ENCODE measurements around the gene ATAD1. TPM values are rescaled to one million over a fixed set of nuclear protein-coding genes. Genes with fewer than 3 reads are reported as not detected.

ATAD1 gene
- total RNA-seq, 1 experiment from 2014 or later, result 48.6 TPM

GRCh38 chr10:87715552-87716347 lies 102.3 kb downstream of the ATAD1 start:
- no TSS peak for BruUV-seq (replicated peaks)
- H3K4me1 ChIP-seq (ENCODE audit: insufficient read depth, low read length, poor library complexity, severe bottlenecking), result no peaks in the 10 kb centered on the region
- no peak overlapping the region for H3K4me3 ChIP-seq (ENCODE audit: low read depth, low read length, poor library complexity, severe bottlenecking)
- no peaks in the 10 kb centered on the region for H3K36me3 ChIP-seq (ENCODE audit: insufficient read depth, low read length, poor library complexity, severe bottlenecking)
- POLR2A ChIA-PET (ENCODE audit: low non-redundant PET), result no interaction called here
- H3K27me3 ChIP-seq (replicated peaks; ENCODE audit: insufficient read depth, low read depth, low read length, poor library complexity), result no peaks in the 10 kb centered on the region
- no peak overlapping the region for H3K27ac ChIP-seq (ENCODE audit: low read depth, low read length, poor library complexity, severe bottlenecking)
- DNase-seq (ENCODE audit: low spot score), result no peak
- TF ChIP-seq EZH2 (IDR thresholded peaks at IDR 0.05; ENCODE audit: borderline replicate concordance, low read depth, low read length, poor library complexity, severe bottlenecking) (no peak), CTCF (conservative IDR thresholded peaks at IDR 0.05; ENCODE audit: low read depth, low read length) (no peak)
- intact Hi-C loops (cut with micrococcal nuclease; ENCODE audit: unreplicated experiment), result no loop called here
- CTCF ChIA-PET, result no interaction called here
- H3K9me3 ChIP-seq (ENCODE audit: low read depth, low read length, poor library complexity, severe bottlenecking), result no peaks in the 10 kb centered on the region

- POLR2A ChIA-PET (ENCODE audit: low non-redundant PET), result no interaction called here
- intact Hi-C loops (cut with micrococcal nuclease; ENCODE audit: unreplicated experiment), result no loop called here
- DNase-seq (ENCODE audit: low spot score), result no peak
- no peaks in the 10 kb centered on the region for H3K27me3 ChIP-seq (replicated peaks; ENCODE audit: insufficient read depth, low read depth, low read length, poor library complexity)
- no peak for TF ChIP-seq EZH2 (IDR thresholded peaks at IDR 0.05; ENCODE audit: borderline replicate concordance, low read depth, low read length, poor library complexity, severe bottlenecking)
- no peak for TF ChIP-seq CTCF (conservative IDR thresholded peaks at IDR 0.05; ENCODE audit: low read depth, low read length)
- no peak overlapping the region for H3K4me3 ChIP-seq (ENCODE audit: low read depth, low read length, poor library complexity, severe bottlenecking)
- CTCF ChIA-PET, result no interaction called here
- no peaks in the 10 kb centered on the region for H3K36me3 ChIP-seq (ENCODE audit: insufficient read depth, low read length, poor library complexity, severe bottlenecking)
- no peak overlapping the region for H3K27ac ChIP-seq (ENCODE audit: low read depth, low read length, poor library complexity, severe bottlenecking)
- H3K9me3 ChIP-seq (ENCODE audit: low read depth, low read length, poor library complexity, severe bottlenecking), result no peaks in the 10 kb centered on the region
- no peaks in the 10 kb centered on the region for H3K4me1 ChIP-seq (ENCODE audit: insufficient read depth, low read length, poor library complexity, severe bottlenecking)
- BruUV-seq (replicated peaks), result no TSS peak
These were observed 104.3 kb downstream of the ATAD1 start for GRCh38 chr10:87713707-87714106.

- BruUV-seq (replicated peaks), result no TSS peak
- intact Hi-C loops (cut with micrococcal nuclease; ENCODE audit: unreplicated experiment), result no loop called here
- H3K36me3 ChIP-seq (ENCODE audit: insufficient read depth, low read length, poor library complexity, severe bottlenecking), result no peaks in the 10 kb centered on the region
- no peaks in the 10 kb centered on the region for H3K27me3 ChIP-seq (replicated peaks; ENCODE audit: insufficient read depth, low read depth, low read length, poor library complexity)
- POLR2A ChIA-PET (ENCODE audit: low non-redundant PET), result no interaction called here
- no peak for DNase-seq (ENCODE audit: low spot score)
- TF ChIP-seq EZH2 (IDR thresholded peaks at IDR 0.05; ENCODE audit: borderline replicate concordance, low read depth, low read length, poor library complexity, severe bottlenecking), result no peak
- TF ChIP-seq CTCF (conservative IDR thresholded peaks at IDR 0.05; ENCODE audit: low read depth, low read length), result no peak
- H3K27ac ChIP-seq (ENCODE audit: low read depth, low read length, poor library complexity, severe bottlenecking), result no peak overlapping the region
- CTCF ChIA-PET, result no interaction called here
- H3K4me1 ChIP-seq (ENCODE audit: insufficient read depth, low read length, poor library complexity, severe bottlenecking), result no peaks in the 10 kb centered on the region
- H3K4me3 ChIP-seq (ENCODE audit: low read depth, low read length, poor library complexity, severe bottlenecking), result no peak overlapping the region
- H3K9me3 ChIP-seq (ENCODE audit: low read depth, low read length, poor library complexity, severe bottlenecking), result no peaks in the 10 kb centered on the region
These were observed 105.0 kb downstream of the ATAD1 start for GRCh38 chr10:87712913-87713616.
